ENCODE measurements around the gene FAM110A.
A peak's percentile ranks its signal among the peaks of the same experiment; 100 is the strongest.

The FAM110A gene

GRCh38 chr20:815226-815625 is 18.3 kb upstream of the FAM110A start:
- Histone ChIP-seq H2BK12ac (ENCODE audit: low read length) (no peak overlapping the region), H3K4ac (ENCODE audit: low read length) (no peak overlapping the region), H3K23ac (ENCODE audit: low read depth, low read length, poor library complexity) (no peak overlapping the region), H3K14ac (ENCODE audit: low read length) (no peak overlapping the region), H3K4me3 (ENCODE audit: low read length in 2 of 2) (no peak overlapping the region), H3K27ac (replicated peaks; ENCODE audit: low read length) (no peak overlapping the region), H3K9me3 (replicated peaks in 1 of 2; ENCODE audit: control insufficient read depth in 2 of 2, insufficient read depth in 1 of 2, low read depth in 1 of 2, low read length in 2 of 2) (no peaks in the 10 kb centered on the region), H3K18ac (ENCODE audit: low read length) (no peak overlapping the region), H2AFZ (ENCODE audit: low read length) (no peak overlapping the region), H2BK5ac (ENCODE audit: low read length) (no peak overlapping the region), H4K8ac (ENCODE audit: low read depth, low read length) (no peak overlapping the region), H3K4me1 (ENCODE audit: control insufficient read depth in 2 of 2, insufficient read depth in 1 of 2, low read depth in 1 of 2, low read length in 2 of 2) (peaks cover 0 to 2% of the 10 kb centered on the region in 2 donors), H3K36me3 (replicated peaks in 1 of 2; ENCODE audit: control insufficient read depth in 2 of 2, insufficient read depth in 2 of 2, low read length in 2 of 2) (no peaks in the 10 kb centered on the region), H2BK120ac (ENCODE audit: low read depth, low read length) (no peak overlapping the region), H4K91ac (ENCODE audit: low read depth, low read length, poor library complexity) (no peak overlapping the region), H3K79me1 (ENCODE audit: low read depth, low read length) (no peaks in the 10 kb centered on the region), H3K27me3 (ENCODE audit: control insufficient read depth in 3 of 3, insufficient read depth in 3 of 3, low read depth in 1 of 3, low read length in 3 of 3) (no peaks in the 10 kb centered on the region), H3K4me2 (ENCODE audit: insufficient read depth, low read length, poor library complexity, severe bottlenecking) (no peak overlapping the region), H3K9ac (ENCODE audit: low read depth, low read length, poor library complexity) (no peak overlapping the region), H2BK15ac (ENCODE audit: low read length) (no peak overlapping the region), H2AK5ac (ENCODE audit: low read depth, low read length) (no peak overlapping the region)
- no CpG with 5 or more reads among the region's 10 CpGs for WGBS, 2 donors (ENCODE audit: extremely low coverage in 2 of 2, insufficient read length in 2 of 2, insufficient replicate concordance in 1 of 2)
- no peak for DNase-seq (ENCODE audit: low spot score)

DNA sequence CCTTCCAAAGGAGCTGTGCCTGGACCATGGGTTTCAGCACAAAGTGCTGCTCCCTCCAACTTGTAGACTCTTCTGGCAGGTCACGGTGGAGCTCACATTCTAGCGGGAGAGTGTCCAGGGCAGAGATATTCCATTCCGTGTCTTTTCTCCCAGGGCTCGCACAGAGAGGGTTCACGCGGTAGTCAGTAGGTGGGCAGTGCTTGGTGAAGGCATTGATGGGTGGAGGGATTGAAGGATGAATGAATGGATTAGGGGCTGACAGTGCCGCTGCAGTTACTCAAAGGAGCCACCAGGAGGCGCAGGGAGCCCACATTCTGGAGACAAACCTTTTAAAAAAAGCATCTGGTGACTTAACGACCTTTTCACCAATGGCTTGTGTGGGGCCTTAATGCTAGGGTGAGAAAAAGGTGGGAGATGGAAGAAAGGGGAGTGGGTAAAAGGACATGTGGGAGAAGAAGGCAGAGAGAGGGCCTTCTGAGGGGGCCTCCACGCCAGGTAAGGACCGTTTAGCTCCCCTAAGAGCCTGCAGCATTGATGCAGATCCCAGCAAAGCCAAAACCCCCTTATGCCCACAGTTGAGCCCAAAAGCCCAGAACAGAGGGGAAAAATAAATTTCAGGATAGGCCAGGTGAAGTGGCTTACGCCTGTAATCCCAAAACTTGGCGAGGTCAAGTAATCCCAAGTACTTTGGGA is 17.5 kb upstream of the FAM110A start:
- no peak overlapping the region for H2BK120ac ChIP-seq (ENCODE audit: low read depth, low read length)
- peaks cover 0 to 2% of the 10 kb centered on the region in 2 donors for H3K4me1 ChIP-seq (ENCODE audit: control insufficient read depth in 2 of 2, insufficient read depth in 1 of 2, low read depth in 1 of 2, low read length in 2 of 2)
- no peak overlapping the region for H3K23ac ChIP-seq (ENCODE audit: low read depth, low read length, poor library complexity)
- H3K36me3 ChIP-seq (replicated peaks in 1 of 2; ENCODE audit: control insufficient read depth in 2 of 2, insufficient read depth in 2 of 2, low read length in 2 of 2): no peaks in the 10 kb centered on the region
- H4K8ac ChIP-seq (ENCODE audit: low read depth, low read length): no peak overlapping the region
- H2AFZ ChIP-seq (ENCODE audit: low read length): no peak overlapping the region
- peak; percentile 83 for DNase-seq (ENCODE audit: low spot score)
- no peaks in the 10 kb centered on the region for H3K27me3 ChIP-seq (ENCODE audit: control insufficient read depth in 3 of 3, insufficient read depth in 3 of 3, low read depth in 1 of 3, low read length in 3 of 3)
- H4K91ac ChIP-seq (ENCODE audit: low read depth, low read length, poor library complexity): no peak overlapping the region
- no peaks in the 10 kb centered on the region for H3K9me3 ChIP-seq (replicated peaks in 1 of 2; ENCODE audit: control insufficient read depth in 2 of 2, insufficient read depth in 1 of 2, low read depth in 1 of 2, low read length in 2 of 2)
- H2AK5ac ChIP-seq (ENCODE audit: low read depth, low read length): no peak overlapping the region
- no peak overlapping the region for H3K4me3 ChIP-seq (ENCODE audit: low read length in 2 of 2)
- no peak overlapping the region for H3K4me2 ChIP-seq (ENCODE audit: insufficient read depth, low read length, poor library complexity, severe bottlenecking)
- no peak overlapping the region for H3K9ac ChIP-seq (ENCODE audit: low read depth, low read length, poor library complexity)
- no peak overlapping the region for H3K27ac ChIP-seq (replicated peaks; ENCODE audit: low read length)
- no peak overlapping the region for H3K4ac ChIP-seq (ENCODE audit: low read length)
- H2BK12ac ChIP-seq (ENCODE audit: low read length): no peak overlapping the region
- H3K79me1 ChIP-seq (ENCODE audit: low read depth, low read length): no peaks in the 10 kb centered on the region
- no peak overlapping the region for H2BK5ac ChIP-seq (ENCODE audit: low read length)
- H3K14ac ChIP-seq (ENCODE audit: low read length): no peak overlapping the region
- H3K18ac ChIP-seq (ENCODE audit: low read length): no peak overlapping the region
- no CpG with 5 or more reads among the region's 13 CpGs for WGBS, 2 donors (ENCODE audit: extremely low coverage in 2 of 2, insufficient read length in 2 of 2, insufficient replicate concordance in 1 of 2)
- H2BK15ac ChIP-seq (ENCODE audit: low read length): no peak overlapping the region

- Histone ChIP-seq H3K79me1 (ENCODE audit: low read depth, low read length) (no peaks in the 10 kb centered on the region), H3K36me3 (replicated peaks in 1 of 2; ENCODE audit: control insufficient read depth in 2 of 2, insufficient read depth in 2 of 2, low read length in 2 of 2) (no peaks in the 10 kb centered on the region), H3K4me1 (ENCODE audit: control insufficient read depth in 2 of 2, insufficient read depth in 1 of 2, low read depth in 1 of 2, low read length in 2 of 2) (peaks cover 1 to 2% of the 10 kb centered on the region in 2 donors), H2AFZ (ENCODE audit: low read length) (no peak overlapping the region), H3K18ac (ENCODE audit: low read length) (no peak overlapping the region), H3K27ac (replicated peaks; ENCODE audit: low read length) (no peak overlapping the region), H3K27me3 (ENCODE audit: control insufficient read depth in 3 of 3, insufficient read depth in 3 of 3, low read depth in 1 of 3, low read length in 3 of 3) (no peaks in the 10 kb centered on the region), H2AK5ac (ENCODE audit: low read depth, low read length) (peak overlapping the region; percentile 83), H3K23ac (ENCODE audit: low read depth, low read length, poor library complexity) (no peak overlapping the region), H4K91ac (ENCODE audit: low read depth, low read length, poor library complexity) (no peak overlapping the region), H2BK15ac (ENCODE audit: low read length) (no peak overlapping the region), H2BK12ac (ENCODE audit: low read length) (no peak overlapping the region), H3K14ac (ENCODE audit: low read length) (no peak overlapping the region), H3K4me3 (ENCODE audit: low read length in 2 of 2) (no peak overlapping the region), H3K4ac (ENCODE audit: low read length) (no peak overlapping the region), H2BK5ac (ENCODE audit: low read length) (no peak overlapping the region), H4K8ac (ENCODE audit: low read depth, low read length) (no peak overlapping the region), H2BK120ac (ENCODE audit: low read depth, low read length) (no peak overlapping the region), H3K9ac (ENCODE audit: low read depth, low read length, poor library complexity) (no peak overlapping the region), H3K4me2 (ENCODE audit: insufficient read depth, low read length, poor library complexity, severe bottlenecking) (no peak overlapping the region), H3K9me3 (replicated peaks in 1 of 2; ENCODE audit: control insufficient read depth in 2 of 2, insufficient read depth in 1 of 2, low read depth in 1 of 2, low read length in 2 of 2) (no peaks in the 10 kb centered on the region)
- no peak for DNase-seq (ENCODE audit: low spot score)
- WGBS, 2 donors (ENCODE audit: extremely low coverage in 2 of 2, insufficient read length in 2 of 2, insufficient replicate concordance in 1 of 2): no CpG with 5 or more reads among the region's 17 CpGs
Measured at GRCh38 chr20:818001-818664, 15.4 kb upstream of the FAM110A start.

- Histone ChIP-seq H2BK5ac (ENCODE audit: low read length) (no peak overlapping the region), H3K4ac (ENCODE audit: low read length) (no peak overlapping the region), H3K23ac (ENCODE audit: low read depth, low read length, poor library complexity) (no peak overlapping the region), H3K27ac (replicated peaks; ENCODE audit: low read length) (no peak overlapping the region), H3K9ac (ENCODE audit: low read depth, low read length, poor library complexity) (no peak overlapping the region), H3K4me2 (ENCODE audit: insufficient read depth, low read length, poor library complexity, severe bottlenecking) (no peak overlapping the region), H3K36me3 (replicated peaks in 1 of 2; ENCODE audit: control insufficient read depth in 2 of 2, insufficient read depth in 2 of 2, low read length in 2 of 2) (no peaks in the 10 kb centered on the region), H3K14ac (ENCODE audit: low read length) (peak overlapping the region; percentile 50), H2BK120ac (ENCODE audit: low read depth, low read length) (no peak overlapping the region), H2AFZ (ENCODE audit: low read length) (no peak overlapping the region), H2AK5ac (ENCODE audit: low read depth, low read length) (peak overlapping the region; percentile 32), H3K9me3 (replicated peaks in 1 of 2; ENCODE audit: control insufficient read depth in 2 of 2, insufficient read depth in 1 of 2, low read depth in 1 of 2, low read length in 2 of 2) (no peaks in the 10 kb centered on the region), H3K4me3 (ENCODE audit: low read length in 2 of 2) (no peak overlapping the region), H3K18ac (ENCODE audit: low read length) (peak overlapping the region; percentile 38), H3K79me1 (ENCODE audit: low read depth, low read length) (no peaks in the 10 kb centered on the region), H4K91ac (ENCODE audit: low read depth, low read length, poor library complexity) (no peak overlapping the region), H2BK12ac (ENCODE audit: low read length) (peak overlapping the region; percentile 63), H3K27me3 (ENCODE audit: control insufficient read depth in 3 of 3, insufficient read depth in 3 of 3, low read depth in 1 of 3, low read length in 3 of 3) (no peaks in the 10 kb centered on the region), H4K8ac (ENCODE audit: low read depth, low read length) (no peak overlapping the region), H2BK15ac (ENCODE audit: low read length) (peak overlapping the region; percentile 7), H3K4me1 (ENCODE audit: control insufficient read depth in 2 of 2, insufficient read depth in 1 of 2, low read depth in 1 of 2, low read length in 2 of 2) (peaks cover 4 to 6% of the 10 kb centered on the region in 2 donors)
- no CpG with 5 or more reads among the region's 8 CpGs for WGBS, 2 donors (ENCODE audit: extremely low coverage in 2 of 2, insufficient read length in 2 of 2, insufficient replicate concordance in 1 of 2)
- DNase-seq (ENCODE audit: low spot score): no peak
Measured at GRCh38 chr20:819680-820322, 13.7 kb upstream of the FAM110A start.
